ENCODE data around the gene TIMMDC1. TPM values are rescaled to one million over a fixed set of nuclear protein-coding genes. Genes with fewer than 3 reads are reported as not detected.

The TIMMDC1 gene
- total and polyA plus RNA-seq, 2 of the 13 experiments (the other 11 are each of a cell fraction or from before 2014, with no cell fraction given) = 50.0 to 77.8 TPM

- TF ChIP-seq NRL (CRISPR knock-in tag; IDR thresholded peaks at IDR 0.05; ENCODE audit: borderline replicate concordance) (no peak), ZNF770 (CRISPR knock-in tag; IDR thresholded peaks at IDR 0.05) (no peak), KLF12 (CRISPR knock-in tag; IDR thresholded peaks at IDR 0.05; ENCODE audit: borderline replicate concordance) (no peak), NR0B2 (CRISPR knock-in tag; IDR thresholded peaks at IDR 0.05) (no peak), ZNF30 (CRISPR knock-in tag; IDR thresholded peaks at IDR 0.05) (no peak), ZNF513 (CRISPR knock-in tag; conservative IDR thresholded peaks at IDR 0.05) (no peak), ZNF724P (CRISPR knock-in tag; IDR thresholded peaks at IDR 0.05; ENCODE audit: borderline replicate concordance) (no peak), CEBPZ (IDR thresholded peaks at IDR 0.05; ENCODE audit: low read length) (no peak), ZNF691 (CRISPR knock-in tag; IDR thresholded peaks at IDR 0.05; ENCODE audit: borderline replicate concordance, low read depth) (no peak), SP5 (CRISPR knock-in tag; IDR thresholded peaks at IDR 0.05; ENCODE audit: borderline replicate concordance, low read depth) (no peak)
Measured at GRCh38 chr3:119557192-119557876, 59.0 kb downstream of the TIMMDC1 start (continued).

Data from HepG2 (cell line).